GM12801 (cell line): Measurements from ENCODE around the gene ORMDL3.

Experiments
- TF ChIP-seq, protein P1 (sequence below): IDR thresholded peaks from one replicate; pipeline ENCODE4 v1.5.1; 2011; ENCODE audit warnings: control low read depth; ENCODE audit not compliant: insufficient read length; ENCODE audit errors: extremely low read depth

The ORMDL3 gene

DNA sequence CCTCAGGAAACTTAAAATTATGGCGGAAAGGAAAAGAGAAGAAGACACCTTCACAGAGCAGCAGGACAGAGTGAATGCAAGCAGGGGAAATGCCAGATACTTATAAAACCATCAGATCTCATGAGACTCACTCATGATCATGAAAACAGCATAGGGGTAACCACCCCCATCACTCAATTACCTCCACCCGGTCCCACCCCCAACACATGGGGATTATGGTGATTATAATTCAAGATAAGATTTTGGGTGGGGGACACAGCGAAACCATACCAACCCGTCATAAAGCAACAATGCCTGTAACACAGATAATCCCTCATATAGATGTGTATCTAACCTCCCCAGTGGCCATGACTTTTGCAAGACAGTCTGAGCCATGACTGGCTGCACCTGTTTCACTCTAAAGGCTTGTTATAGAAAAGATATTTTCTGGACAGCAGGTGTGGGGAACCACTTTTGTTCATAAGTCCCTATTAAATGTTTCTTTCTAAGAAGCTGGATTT, 28.4 kb upstream of the ORMDL3 start:
- TF ChIP-seq, protein P1, sequence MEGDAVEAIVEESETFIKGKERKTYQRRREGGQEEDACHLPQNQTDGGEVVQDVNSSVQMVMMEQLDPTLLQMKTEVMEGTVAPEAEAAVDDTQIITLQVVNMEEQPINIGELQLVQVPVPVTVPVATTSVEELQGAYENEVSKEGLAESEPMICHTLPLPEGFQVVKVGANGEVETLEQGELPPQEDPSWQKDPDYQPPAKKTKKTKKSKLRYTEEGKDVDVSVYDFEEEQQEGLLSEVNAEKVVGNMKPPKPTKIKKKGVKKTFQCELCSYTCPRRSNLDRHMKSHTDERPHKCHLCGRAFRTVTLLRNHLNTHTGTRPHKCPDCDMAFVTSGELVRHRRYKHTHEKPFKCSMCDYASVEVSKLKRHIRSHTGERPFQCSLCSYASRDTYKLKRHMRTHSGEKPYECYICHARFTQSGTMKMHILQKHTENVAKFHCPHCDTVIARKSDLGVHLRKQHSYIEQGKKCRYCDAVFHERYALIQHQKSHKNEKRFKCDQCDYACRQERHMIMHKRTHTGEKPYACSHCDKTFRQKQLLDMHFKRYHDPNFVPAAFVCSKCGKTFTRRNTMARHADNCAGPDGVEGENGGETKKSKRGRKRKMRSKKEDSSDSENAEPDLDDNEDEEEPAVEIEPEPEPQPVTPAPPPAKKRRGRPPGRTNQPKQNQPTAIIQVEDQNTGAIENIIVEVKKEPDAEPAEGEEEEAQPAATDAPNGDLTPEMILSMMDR, result no peak

DNA sequence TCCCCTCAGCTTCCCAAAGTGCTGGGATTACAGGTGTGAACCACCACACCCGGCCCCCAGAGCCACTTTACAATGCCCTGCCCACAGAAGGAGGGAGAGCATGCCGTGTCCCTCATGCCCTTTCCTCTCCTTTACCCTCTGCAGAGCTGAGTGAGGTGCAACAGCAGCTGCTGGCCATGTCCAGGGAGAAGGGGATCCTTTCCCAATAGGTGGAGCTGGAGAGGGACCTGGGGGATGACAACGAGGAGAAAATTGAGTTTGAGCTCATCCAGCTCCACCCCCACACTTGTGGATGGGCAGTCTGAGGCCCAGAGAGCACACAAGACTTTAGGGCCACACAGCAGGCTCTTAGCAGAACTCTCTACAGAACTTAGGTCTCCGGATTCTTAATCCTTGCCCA, 27.5 kb upstream of the ORMDL3 start:
- TF ChIP-seq, protein P1, result no peak

DNA sequence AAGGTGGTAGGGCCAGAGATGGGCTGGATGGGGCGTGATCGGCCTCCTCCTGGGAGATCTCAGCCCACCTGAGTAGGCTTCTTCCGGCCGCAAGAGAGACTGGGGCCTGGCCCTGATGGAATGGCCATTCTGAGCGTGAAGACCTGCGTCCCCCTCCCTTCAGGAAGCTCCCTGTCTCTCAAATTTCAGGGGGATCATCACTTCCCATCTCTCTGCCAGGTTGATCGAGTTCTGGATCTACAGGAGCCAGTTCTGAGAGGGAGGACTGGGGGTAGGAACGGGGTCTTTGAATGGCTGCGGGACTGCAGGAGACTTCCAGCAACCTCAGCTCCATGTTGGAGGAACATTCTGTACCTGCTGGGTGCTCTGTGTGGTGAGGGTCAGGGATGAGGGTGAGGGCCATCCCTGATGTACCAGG, 26.1 kb upstream of the ORMDL3 start:
- TF ChIP-seq, protein P1, result no peak

DNA sequence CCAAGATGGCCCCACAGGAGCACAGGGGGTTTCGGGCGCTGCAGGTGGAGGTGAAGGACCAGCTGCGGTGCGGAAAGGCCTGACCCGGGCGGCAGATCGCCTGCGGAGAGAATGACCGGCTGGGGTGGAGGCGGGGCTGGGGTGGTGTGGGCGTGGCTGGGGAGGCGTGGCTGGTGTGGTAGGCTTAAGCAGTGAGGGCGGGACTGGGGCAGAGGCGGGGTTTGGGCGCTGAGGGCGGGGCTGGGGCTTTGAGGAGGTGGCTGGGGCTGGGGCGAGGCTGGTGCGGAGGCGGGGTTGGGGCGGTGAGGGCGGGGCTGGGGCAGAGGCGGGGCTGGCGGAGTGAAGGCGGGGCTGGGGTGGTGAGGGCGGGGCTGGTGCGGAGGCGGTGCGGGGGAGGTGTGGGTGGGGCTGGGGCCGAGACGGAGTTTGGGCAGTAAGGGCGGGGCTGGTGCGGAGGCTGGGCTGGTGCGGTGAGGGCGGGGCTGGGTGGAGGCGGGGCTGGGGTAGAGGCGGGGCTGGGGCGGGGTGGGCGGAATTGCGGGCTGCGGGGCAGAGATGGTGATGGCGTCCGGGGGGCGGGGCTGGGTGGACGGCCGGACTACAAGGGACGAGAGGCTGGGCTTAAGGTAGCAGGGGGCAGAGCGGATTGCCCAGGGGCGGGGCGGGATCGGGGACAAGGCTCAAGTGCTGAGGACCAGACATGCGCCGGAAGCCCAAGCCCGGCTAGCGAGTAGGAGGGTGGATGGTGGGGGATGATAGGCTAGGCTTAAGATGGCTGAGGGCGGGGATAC, 25.5 kb upstream of the ORMDL3 start:
- TF ChIP-seq, protein P1, result no peak

DNA sequence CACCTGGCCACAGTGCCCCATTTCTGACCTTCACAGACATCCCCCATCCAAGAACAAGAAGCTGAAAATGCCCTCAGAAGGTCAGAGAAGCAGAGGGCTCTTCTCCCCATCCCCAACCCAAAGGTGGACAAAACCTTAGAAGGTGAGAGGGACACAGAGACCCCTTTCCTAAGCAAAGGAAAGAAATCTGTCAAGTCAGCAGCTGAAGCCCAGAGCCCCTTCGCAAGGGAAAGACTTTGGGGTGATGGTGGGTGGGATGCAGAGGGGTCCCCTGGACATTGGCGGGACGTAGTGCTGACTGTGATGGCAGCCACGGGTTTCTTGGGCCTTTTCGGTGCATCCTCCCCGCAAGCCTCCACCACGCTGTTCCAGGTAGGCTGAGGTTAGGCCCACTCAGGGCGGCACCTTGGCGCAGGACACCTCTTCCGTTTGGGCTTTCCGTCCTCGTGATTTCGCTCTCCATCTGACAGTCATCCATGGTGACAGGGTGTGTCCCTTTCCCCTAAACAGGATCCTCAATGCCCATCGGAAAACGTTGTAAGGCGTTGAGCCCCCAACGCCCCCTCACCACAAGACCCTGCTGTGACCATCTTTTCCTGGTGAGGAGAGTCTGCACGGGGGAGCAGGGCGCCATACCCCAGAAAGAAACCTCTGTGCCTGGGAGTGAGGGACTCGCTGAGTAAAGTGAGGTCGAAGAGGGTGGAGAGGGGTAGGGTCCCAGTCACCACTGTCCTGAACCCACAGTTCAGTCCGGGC, 24.7 kb upstream of the ORMDL3 start:
- TF ChIP-seq, protein P1, result no peak

DNA sequence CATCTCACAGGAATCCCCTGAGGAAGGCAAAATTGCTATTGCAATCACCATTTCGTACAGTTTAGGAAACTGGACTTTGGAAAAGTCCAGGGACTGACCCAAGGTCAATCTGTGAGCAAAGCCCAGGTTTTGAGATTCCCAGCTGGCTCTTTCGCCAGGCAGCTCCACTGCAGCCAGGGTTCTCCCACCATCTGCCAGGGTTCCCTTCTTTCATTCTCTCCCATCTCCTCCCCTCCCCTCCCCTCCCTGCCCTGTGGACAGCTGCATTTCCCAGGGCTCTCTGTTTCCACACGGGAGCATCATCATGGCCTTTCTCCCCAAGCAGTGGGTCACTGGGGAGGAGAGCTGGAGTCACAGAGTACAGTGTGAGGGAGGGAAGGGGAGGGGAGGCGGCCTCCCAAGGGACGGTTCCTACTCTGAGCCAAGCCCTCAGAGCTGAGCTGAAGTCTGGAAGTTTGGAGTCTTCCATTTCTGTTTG, 23.5 kb upstream of the ORMDL3 start:
- TF ChIP-seq, protein P1, result no peak

DNA sequence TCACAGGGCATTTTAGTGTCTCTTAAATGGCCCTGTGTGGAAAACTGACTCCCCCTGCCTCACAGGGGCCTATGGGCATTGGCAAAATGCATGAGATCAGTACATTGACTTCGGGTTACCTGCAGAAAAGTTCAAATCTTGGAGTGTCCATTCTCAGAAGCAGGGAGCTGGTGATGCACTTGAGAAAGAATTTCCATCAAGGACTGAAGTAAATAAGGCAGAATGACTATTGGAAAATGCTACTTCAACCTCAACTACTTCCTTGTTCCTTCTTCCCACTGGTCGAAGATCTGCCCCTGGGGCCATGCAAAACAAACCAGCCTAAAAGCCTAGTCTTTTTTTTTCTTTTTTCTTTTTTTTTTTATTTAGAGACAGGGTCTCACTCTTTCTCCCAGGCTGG, 21.6 kb upstream of the ORMDL3 start:
- TF ChIP-seq, protein P1, result no peak
